H1 (cell line): Measurements from ENCODE around the gene COMMD2. TPM values are rescaled to one million over a fixed set of nuclear protein-coding genes. Genes with fewer than 3 reads are reported as not detected.
A peak's percentile ranks its signal among the peaks of the same experiment; 100 is the strongest.

ENCODE experiments used
- CTCF ChIA-PET: fragments of 300-600 bp; sonication (Branson Sonifier 250); formaldehyde crosslinking; loops from one replicate; lab custom pipeline; 2021; ENCODE audit not compliant: partially characterized antibody; lab: Charles Lee
- POLR2A ChIA-PET: fragments of 300-600 bp; sonication (Branson Sonifier 250); formaldehyde crosslinking; loops from one replicate; lab custom pipeline; 2021; ENCODE audit warnings: inconsistent platforms; ENCODE audit not compliant: partially characterized antibody; lab: Charles Lee
- DNase-seq, 2 experiments: peaks; one replicate each; pipeline versions ENCODE4 v3.0.0 to v3.0.0-alpha.2; 2010 to 2022; ENCODE audit warnings: low spot score in 2 of 2, low read depth in 1 of 2, mixed read lengths in 1 of 2
- FAIRE-seq: peaks from 2 replicates; lab custom pipeline; 2011; peaks lifted over from hg19 to GRCh38; lab: Jason Lieb, UNC
- H2AFZ ChIP-seq: 2 replicates; pipeline ENCODE4 v1.8.1; 2012; ENCODE audit warnings: low read length, inconsistent platforms
- H2AK5ac ChIP-seq: 2 replicates; pipeline ENCODE4 v1.6.1; 2013; ENCODE audit warnings: low read depth, low read length
- H2BK120ac ChIP-seq: replicated peaks from 2 replicates; pipeline ENCODE3; 2013; ENCODE audit warnings: low read depth, low read length, inconsistent platforms
- H2BK12ac ChIP-seq: 2 replicates; pipeline ENCODE4 v1.6.1; 2013; ENCODE audit warnings: low read depth, low read length
- H2BK15ac ChIP-seq: 2 replicates; pipeline ENCODE4 v1.6.1; 2013; ENCODE audit warnings: low read length
- H2BK20ac ChIP-seq: 2 replicates; pipeline ENCODE4 v1.6.1; 2013; ENCODE audit warnings: low read length
- H2BK5ac ChIP-seq: 2 replicates; pipeline ENCODE4 v1.6.1; 2013; ENCODE audit warnings: low read depth, low read length
- H3K14ac ChIP-seq: 2 replicates; pipeline ENCODE4 v1.6.1; 2013; ENCODE audit warnings: inconsistent platforms; ENCODE audit not compliant: insufficient read length
- H3K18ac ChIP-seq: 2 replicates; pipeline ENCODE4 v1.6.1; 2013; ENCODE audit warnings: low read length; ENCODE audit errors: extremely low read depth
- H3K23ac ChIP-seq: 2 replicates; pipeline ENCODE4 v1.6.1; 2013; ENCODE audit warnings: inconsistent platforms; ENCODE audit not compliant: insufficient read length
- H3K23me2 ChIP-seq: 2 replicates; pipeline ENCODE4 v1.6.1; 2013; ENCODE audit warnings: low read depth, low read length
- H3K27ac ChIP-seq: 2 replicates; pipeline ENCODE4 v1.6.1; 2011; ENCODE audit warnings: low read depth, low read length, inconsistent platforms
- H3K27me3 ChIP-seq, 4 experiments: replicated peaks in 1 of 4; 1 replicate in 1 of 4; 2 replicates in 3 of 4; pipeline versions ENCODE4 v1.6.1 to v1.8.1; 2011 to 2013; ENCODE audit warnings: low read length in 3 of 4, mild to moderate bottlenecking in 3 of 4, inconsistent platforms in 2 of 4, mixed read lengths in 2 of 4, moderate library complexity in 1 of 4; ENCODE audit not compliant: control insufficient read depth in 3 of 4, insufficient read depth in 3 of 4; ENCODE audit errors: extremely low read depth in 1 of 4
- H3K36me3 ChIP-seq, 4 experiments: 2 replicates each; pipeline versions ENCODE4 v1.6.1 to v1.8.1; 2011 to 2013; ENCODE audit warnings: mild to moderate bottlenecking in 4 of 4, low read length in 3 of 4, moderate library complexity in 2 of 4, control low read depth in 1 of 4, inconsistent platforms in 1 of 4; ENCODE audit not compliant: insufficient read depth in 4 of 4, control insufficient read depth in 2 of 4
- H3K4ac ChIP-seq: replicated peaks from 2 replicates; pipeline ENCODE3; 2013; ENCODE audit warnings: low read length, low read depth, mixed read lengths, inconsistent platforms; ENCODE audit not compliant: insufficient read length
- H3K4me1 ChIP-seq, 4 experiments: replicated peaks in 1 of 4; 1 replicate in 1 of 4; 2 replicates in 3 of 4; pipeline versions ENCODE4 v1.6.1 to v1.8.1; 2011 to 2013; ENCODE audit warnings: low read length in 3 of 4, inconsistent platforms in 2 of 4, mixed read lengths in 1 of 4; ENCODE audit not compliant: insufficient read depth in 4 of 4, control insufficient read depth in 3 of 4
- H3K4me2 ChIP-seq, 2 experiments: 2 replicates each; pipeline versions ENCODE4 v1.6.1 to v1.8.1; 2011 to 2013; ENCODE audit warnings: low read depth in 2 of 2, low read length in 2 of 2, control low read depth in 1 of 2, inconsistent platforms in 1 of 2, mild to moderate bottlenecking in 1 of 2; ENCODE audit not compliant: insufficient read depth in 1 of 2
- H3K4me3 ChIP-seq, 4 experiments: fragments of 200-600, 300-600 bp in 1 of 4; sonication (generic), shearing (Covaris generic), sonication (Bioruptor Twin) in 1 of 4; 2 replicates each; pipeline versions ENCODE4 v1.5.1 to v1.8.1; 2011 to 2016; ENCODE audit warnings: low read length in 4 of 4, low read depth in 3 of 4, control low read depth in 2 of 4, inconsistent platforms in 2 of 4, mild to moderate bottlenecking in 2 of 4, mixed read lengths in 1 of 4, moderate library complexity in 1 of 4; ENCODE audit not compliant: insufficient read depth in 2 of 4; ENCODE audit errors: extremely low read depth in 1 of 4
- H3K56ac ChIP-seq: replicated peaks from 2 replicates; pipeline ENCODE3; 2013; ENCODE audit warnings: low read depth, mild to moderate bottlenecking, mixed read lengths, low read length, inconsistent platforms; ENCODE audit not compliant: insufficient read length
- H3K79me1 ChIP-seq: 2 replicates; pipeline ENCODE4 v1.6.1; 2013; ENCODE audit warnings: low read depth, low read length, control low read depth
- H3K79me2 ChIP-seq, 2 experiments: 2 replicates each; pipeline versions ENCODE4 v1.6.1 to v1.8.1; 2012 to 2013; ENCODE audit warnings: low read length in 2 of 2, mild to moderate bottlenecking in 2 of 2, inconsistent platforms in 1 of 2; ENCODE audit not compliant: insufficient read depth in 2 of 2, control insufficient read depth in 1 of 2
- H3K9ac ChIP-seq, 4 experiments: replicated peaks in 1 of 4; 1 replicate in 1 of 4; 2 replicates in 3 of 4; pipeline versions ENCODE4 v1.6.1 to v1.8.1; 2011 to 2013; ENCODE audit warnings: low read depth in 3 of 4, low read length in 3 of 4, control low read depth in 2 of 4, mild to moderate bottlenecking in 2 of 4, moderate library complexity in 2 of 4, inconsistent platforms in 1 of 4; ENCODE audit errors: extremely low read depth in 1 of 4
- H3K9me3 ChIP-seq, 2 experiments: 2 replicates each; pipeline versions ENCODE4 v1.6.1 to v1.8.1; 2012 to 2013; ENCODE audit warnings: mild to moderate bottlenecking in 2 of 2, moderate library complexity in 2 of 2, control low read depth in 1 of 2, inconsistent platforms in 1 of 2, low read depth in 1 of 2, low read length in 1 of 2, mixed read lengths in 1 of 2; ENCODE audit not compliant: insufficient read depth in 2 of 2
- H4K20me1 ChIP-seq, 2 experiments: replicated peaks in 1 of 2; 2 replicates each; pipeline versions ENCODE3 to v1.8.1; 2011 to 2013; ENCODE audit warnings: inconsistent platforms in 2 of 2, low read length in 2 of 2, mild to moderate bottlenecking in 1 of 2; ENCODE audit not compliant: insufficient read depth in 2 of 2, control insufficient read depth in 1 of 2
- H4K5ac ChIP-seq: 2 replicates; pipeline ENCODE4 v1.6.1; 2013; ENCODE audit warnings: low read length, low read depth, mixed read lengths, inconsistent platforms; ENCODE audit not compliant: insufficient read length
- H4K8ac ChIP-seq: 2 replicates; pipeline ENCODE4 v1.8.0; 2013; ENCODE audit warnings: mild to moderate bottlenecking, moderate library complexity, low read length, inconsistent platforms; ENCODE audit not compliant: insufficient read depth; ENCODE audit errors: extremely low read depth
- H4K91ac ChIP-seq: replicated peaks from 2 replicates; pipeline ENCODE3; 2013; ENCODE audit warnings: low read length, mixed read lengths, inconsistent platforms; ENCODE audit not compliant: insufficient read length
- JUN ChIP-seq: IDR thresholded peaks from 2 replicates; pipeline ENCODE4 v1.6.1; 2011; ENCODE audit warnings: low read depth, mild to moderate bottlenecking, improper control_type of control experiment, low read length
- TEAD4 ChIP-seq: IDR thresholded peaks from 2 replicates; pipeline ENCODE4 v1.6.1; 2012; ENCODE audit warnings: low read depth, low read length, inconsistent platforms, mixed read lengths
- WGBS, 2 experiments: shearing (Covaris generic) in 1 of 2; methylation state at CpG; one replicate each; pipeline versions ENCODE4 v1.1.6 to v1.1.7; 2013 to 2015; ENCODE audit warnings: low lambda C conversion rate in 2 of 2, mixed read lengths in 2 of 2, inconsistent platforms in 1 of 2, low coverage in 1 of 2, missing lambda C conversion rate in 1 of 2; ENCODE audit not compliant: insufficient replicate concordance in 2 of 2, insufficient coverage in 1 of 2, insufficient read length in 1 of 2; ENCODE audit errors: extremely low coverage in 1 of 2, missing lambda C conversion rate in 1 of 2; 5-methylcytosine and 5-hydroxymethylcytosine counted together
- polyA plus RNA-seq, 7 experiments: library from polyadenylated mRNA; depleted of rRNA in 3 of 7; stranded (reverse) in 5 of 7; unstranded in 2 of 7; fragments of >200 nt in 5 of 7; fragments of 200-250 nt in 2 of 7; gene quantifications; 1 replicate in 5 of 7; 2 replicates in 1 of 7; 4 replicates in 1 of 7; pipeline versions ENCODE4 v1.2.1 to v1.2.3, GENCODE V29; 2011 to 2013; ENCODE audit warnings: missing spikeins in 2 of 7, mixed read lengths in 2 of 7
- total RNA-seq: library from RNA; stranded (reverse); fragmentation: NEBNext Ultra II Directional; extraction: Animal tissue kit (Norgen Biotek cat#: 25700); gene quantifications from 2 replicates; pipeline ENCODE4 v1.2.1, GENCODE V29; 2021

COMMD2 gene
- total and polyA plus RNA-seq, 2 of the 8 experiments (the other 6 are each of a cell fraction or from before 2014, with no cell fraction given), result 20.2 to 57.2 TPM

- Histone ChIP-seq H2BK20ac (no peak overlapping the region), H3K36me3 (no peaks in the 10 kb centered on the region), H3K4me2 (no peak overlapping the region), H3K4ac (no peak overlapping the region), H3K4me3 (no peak overlapping the region), H4K8ac (no peak overlapping the region), H3K9ac (no peak overlapping the region), H3K14ac (no peak overlapping the region), H3K79me1 (no peaks in the 10 kb centered on the region), H4K20me1 (no peaks in the 10 kb centered on the region), H2BK5ac (no peak overlapping the region), H2AK5ac (no peak overlapping the region), H3K23me2 (no peaks in the 10 kb centered on the region), H3K9me3 (no peaks in the 10 kb centered on the region), H4K5ac (no peak overlapping the region), H2AFZ (peak overlapping the region; percentile 92), H3K79me2 (no peaks in the 10 kb centered on the region), H3K4me1 (no peaks in the 10 kb centered on the region), H3K23ac (no peak overlapping the region), H2BK12ac (no peak overlapping the region), H2BK120ac (no peak overlapping the region), H3K27me3 (no peaks in the 10 kb centered on the region; a peak in 1 of 7 replicates), H2BK15ac (no peak overlapping the region), H3K18ac (no peak overlapping the region), H3K27ac (no peak overlapping the region), H3K56ac (no peak overlapping the region), H4K91ac (no peak overlapping the region)
- DNase-seq, result no peak
- FAIRE-seq, result no peak
- CTCF ChIA-PET, result interaction anchor here (0.6 to 11.0 kb wide), 11 partner anchors 10 to 265 kb away, joined by 3 to 103 read pairs (median 4); no protein-coding TSS in a partner anchor
- POLR2A ChIA-PET, result interaction anchor here (1.3 to 1.9 kb wide), 3 partner anchors 10 to 35 kb away, joined by 3 to 6 read pairs (median 4); partner anchors contain the start of gene RNF13
- WGBS, 2 experiments, result 84% methylated on average over 2 of the region's 2 CpGs; no CpG with 5 or more reads in 1 of the 2 experiments
- TF ChIP-seq JUN, result no peak
- TF ChIP-seq TEAD4, result 0 out of 2 replicates have a peak, but pooled peaks have one; percentile 20
These were observed 25.3 kb upstream of the COMMD2 start for GRCh38 chr3:149777414-149778214.
